ENCODE measurements around the gene TRIP4.

DNA sequence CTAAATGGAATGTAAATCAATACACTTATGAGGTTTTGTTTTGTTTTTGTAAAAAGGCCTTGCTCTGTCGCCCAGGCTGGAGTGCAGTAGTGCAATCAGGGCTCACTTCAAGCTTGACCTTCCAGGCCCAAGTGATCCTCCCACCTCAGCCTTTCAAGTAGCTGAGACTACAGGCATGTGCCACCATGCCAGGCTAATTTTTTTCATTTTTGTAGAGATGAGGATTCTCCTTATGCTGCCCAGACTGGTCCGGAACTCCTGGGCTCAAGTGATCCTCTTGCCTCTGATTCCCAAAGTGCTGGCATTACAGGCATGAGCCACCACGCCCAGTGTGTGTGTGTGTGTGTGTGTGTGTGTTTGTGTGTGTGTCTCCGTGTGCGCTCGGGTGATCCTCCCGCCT, 1.3 kb upstream of the TRIP4 start:
- TF ChIP-seq, protein P1, sequence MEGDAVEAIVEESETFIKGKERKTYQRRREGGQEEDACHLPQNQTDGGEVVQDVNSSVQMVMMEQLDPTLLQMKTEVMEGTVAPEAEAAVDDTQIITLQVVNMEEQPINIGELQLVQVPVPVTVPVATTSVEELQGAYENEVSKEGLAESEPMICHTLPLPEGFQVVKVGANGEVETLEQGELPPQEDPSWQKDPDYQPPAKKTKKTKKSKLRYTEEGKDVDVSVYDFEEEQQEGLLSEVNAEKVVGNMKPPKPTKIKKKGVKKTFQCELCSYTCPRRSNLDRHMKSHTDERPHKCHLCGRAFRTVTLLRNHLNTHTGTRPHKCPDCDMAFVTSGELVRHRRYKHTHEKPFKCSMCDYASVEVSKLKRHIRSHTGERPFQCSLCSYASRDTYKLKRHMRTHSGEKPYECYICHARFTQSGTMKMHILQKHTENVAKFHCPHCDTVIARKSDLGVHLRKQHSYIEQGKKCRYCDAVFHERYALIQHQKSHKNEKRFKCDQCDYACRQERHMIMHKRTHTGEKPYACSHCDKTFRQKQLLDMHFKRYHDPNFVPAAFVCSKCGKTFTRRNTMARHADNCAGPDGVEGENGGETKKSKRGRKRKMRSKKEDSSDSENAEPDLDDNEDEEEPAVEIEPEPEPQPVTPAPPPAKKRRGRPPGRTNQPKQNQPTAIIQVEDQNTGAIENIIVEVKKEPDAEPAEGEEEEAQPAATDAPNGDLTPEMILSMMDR (conservative IDR thresholded peaks at IDR 0.05 in 1 of 2, IDR thresholded peaks at IDR 0.05 in 1 of 2; ENCODE audit: low read depth in 1 of 2, low read length in 2 of 2), result no peak
- TF ChIP-seq EZH2 (IDR thresholded peaks at IDR 0.05; ENCODE audit: low read length, missing control alignments), result no peak

All from fibroblast of lung (primary cell).